Middle frontal gyrus (tissue), 1 donor: ENCODE results near the gene NSD2.

ENCODE experiments used
- DNase-seq: peaks from one replicate; pipeline ENCODE4 v3.0.0-alpha.2; 2015; ENCODE audit warnings: low spot score; ENCODE audit errors: extremely low spot score

The NSD2 gene

GRCh38 chr4:1945124-1945895 is 74.1 kb downstream of the NSD2 start:
- no peak for DNase-seq

DNA sequence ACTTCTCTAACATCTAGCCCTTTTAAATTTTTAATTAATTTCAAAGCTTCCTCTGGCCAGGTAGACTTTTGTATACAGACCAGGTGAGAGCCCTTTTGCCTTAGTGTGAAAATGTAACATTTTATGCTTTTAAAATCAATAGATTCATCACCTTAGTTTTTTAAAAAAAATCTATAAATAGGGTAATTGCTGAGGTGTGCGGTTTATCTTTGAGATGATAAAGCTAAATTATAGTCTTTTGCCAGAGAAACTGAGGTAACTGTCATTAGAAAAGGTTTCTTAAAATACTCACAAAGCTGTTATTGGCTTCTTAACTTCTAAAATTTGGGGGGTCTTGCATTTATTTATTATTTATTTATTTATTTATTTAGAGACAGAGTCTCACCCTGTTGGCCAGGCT is 74.7 kb downstream of the NSD2 start:
- DNase-seq = no peak

DNA sequence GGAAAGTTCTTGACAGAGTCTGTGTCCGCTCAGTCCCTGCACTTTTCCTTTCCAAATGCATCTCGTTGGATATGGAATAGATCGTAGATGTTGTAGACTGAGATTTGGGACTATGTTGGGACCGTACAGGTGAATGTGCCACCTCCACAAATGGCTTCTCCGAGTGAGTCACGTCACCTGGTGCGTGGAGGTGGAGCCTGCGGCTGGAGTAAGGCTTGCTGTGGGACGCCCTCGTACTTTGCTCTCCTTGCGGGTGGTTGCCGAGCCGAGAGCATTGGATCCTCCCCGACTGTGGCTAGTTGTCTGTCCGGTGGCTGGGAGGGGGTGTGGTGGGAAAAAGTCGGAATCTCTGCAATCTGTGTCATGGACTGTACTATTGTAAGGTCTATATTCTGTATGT is 77.0 kb downstream of the NSD2 start:
- DNase-seq = no peak

GRCh38 chr4:1948892-1949436 is 77.8 kb downstream of the NSD2 start:
- no peak for DNase-seq

GRCh38 chr4:1950369-1950768 is 79.2 kb downstream of the NSD2 start:
- DNase-seq = no peak

GRCh38 chr4:1952058-1952700 is 81.0 kb downstream of the NSD2 start:
- DNase-seq = no peak

- no peak for DNase-seq
Measured at GRCh38 chr4:1952719-1953118, 81.5 kb downstream of the NSD2 start.

GRCh38 chr4:1953335-1953734 is 82.1 kb downstream of the NSD2 start:
- no peak for DNase-seq

DNA sequence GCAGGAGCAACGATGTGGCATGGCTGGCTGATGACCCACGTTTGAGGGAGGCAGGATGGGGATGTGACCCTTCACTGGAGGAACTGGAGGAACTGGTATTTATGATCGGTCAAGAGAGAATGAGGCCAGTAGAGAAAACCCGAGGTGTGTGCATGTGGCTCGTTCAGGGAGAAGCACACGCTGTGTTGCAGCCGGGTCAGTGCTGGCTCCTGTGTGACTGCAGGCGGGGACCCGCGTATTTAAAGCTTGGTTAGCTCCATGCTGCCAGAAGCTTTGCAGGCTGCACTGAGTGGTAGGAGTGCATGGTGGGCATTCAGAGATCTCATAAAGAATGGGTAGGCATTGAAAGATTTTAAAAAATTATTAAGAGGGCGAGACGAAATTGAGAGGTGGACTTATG is 85.4 kb downstream of the NSD2 start:
- DNase-seq = no peak

- DNase-seq = no peak
Measured at GRCh38 chr4:1958276-1959103, 87.3 kb downstream of the NSD2 start.

DNA sequence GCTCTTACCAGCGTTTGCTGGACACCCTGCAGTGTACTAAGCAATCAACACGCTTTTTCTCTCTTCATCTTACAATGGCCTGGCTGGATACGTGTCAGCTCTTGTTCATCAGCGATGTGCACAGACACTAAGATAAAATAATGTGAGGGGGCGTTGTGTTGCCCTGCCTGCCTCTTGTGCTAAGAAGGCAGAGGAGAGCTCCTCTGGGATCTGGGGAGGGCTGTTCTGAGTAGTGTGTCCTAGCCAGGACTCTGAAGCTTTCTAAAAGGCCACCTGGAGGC is 87.9 kb downstream of the NSD2 start:
- DNase-seq = no peak

- DNase-seq = no peak
Measured at GRCh38 chr4:1960170-1960825, 89.1 kb downstream of the NSD2 start.

- DNase-seq = no peak
Measured at GRCh38 chr4:1961038-1961437, 89.8 kb downstream of the NSD2 start.

GRCh38 chr4:1961563-1961962 is 90.4 kb downstream of the NSD2 start:
- no peak for DNase-seq

GRCh38 chr4:1962980-1963379 is 91.8 kb downstream of the NSD2 start:
- no peak for DNase-seq

DNA sequence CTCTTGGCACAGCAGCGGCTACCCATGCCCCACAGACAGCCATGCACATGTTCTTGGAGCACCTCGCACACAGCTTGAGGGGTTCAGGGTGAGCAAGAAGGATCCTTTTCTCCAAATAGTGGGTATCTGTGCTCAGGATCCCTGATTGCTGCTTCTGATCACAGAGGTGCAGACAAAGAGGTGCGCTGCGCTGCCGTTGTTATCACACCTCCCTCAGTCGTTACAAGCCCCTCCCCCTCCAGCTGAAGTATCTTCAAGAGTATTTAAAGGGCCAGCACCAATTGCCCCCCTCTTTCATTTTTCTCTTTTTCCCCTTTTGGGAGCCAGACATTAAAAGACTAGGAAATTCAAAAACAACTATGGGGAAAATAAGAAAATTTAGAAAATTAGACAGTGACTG is 93.2 kb downstream of the NSD2 start:
- no peak for DNase-seq

- no peak for DNase-seq
Measured at GRCh38 chr4:1964971-1965370, 93.8 kb downstream of the NSD2 start.

- no peak for DNase-seq
Measured at GRCh38 chr4:1967512-1968149, 96.4 kb downstream of the NSD2 start.

DNA sequence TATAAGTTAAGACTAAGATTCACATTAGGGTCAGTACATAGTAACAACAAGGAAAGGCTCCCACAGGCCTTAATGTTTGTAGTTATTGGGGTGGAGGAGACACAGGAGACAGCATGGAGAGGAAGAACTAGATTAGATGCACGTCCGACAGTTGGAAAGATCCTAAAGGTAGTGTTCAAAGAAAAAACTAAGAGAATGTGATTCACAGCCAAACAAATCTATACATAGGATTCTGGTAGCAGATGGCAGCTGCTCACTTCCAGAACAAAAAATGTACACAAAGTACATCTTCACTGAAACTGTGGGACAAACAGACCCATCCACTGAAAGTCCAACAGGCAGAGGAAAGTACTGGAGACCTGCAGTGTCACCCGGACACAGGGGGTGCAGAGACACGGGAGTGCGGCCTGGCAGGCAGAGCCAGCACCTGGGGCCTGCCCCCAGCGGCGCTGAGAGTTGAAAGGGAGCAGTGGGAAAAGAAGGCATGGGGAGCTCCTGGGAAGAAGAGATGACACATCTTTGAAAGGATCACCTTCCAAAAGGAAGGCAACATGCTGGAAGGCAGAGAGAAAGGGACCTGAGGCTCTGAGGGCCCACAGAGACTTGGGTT is 97.6 kb downstream of the NSD2 start:
- peak; percentile 55 for DNase-seq

GRCh38 chr4:1969928-1970723 is 98.9 kb downstream of the NSD2 start:
- no peak for DNase-seq
